ENCODE data around the gene ZSWIM5. TPM values are rescaled to one million over a fixed set of nuclear protein-coding genes. Genes with fewer than 3 reads are reported as not detected.
"Not testable (repeated sequence)": the region's sequence is repeated elsewhere in the genome, so short reads cannot be mapped to it uniquely, and the experiment has no call there.

Gene ZSWIM5
- total RNA-seq, 1 donor from 2014 or later, result 2.7 TPM

DNA sequence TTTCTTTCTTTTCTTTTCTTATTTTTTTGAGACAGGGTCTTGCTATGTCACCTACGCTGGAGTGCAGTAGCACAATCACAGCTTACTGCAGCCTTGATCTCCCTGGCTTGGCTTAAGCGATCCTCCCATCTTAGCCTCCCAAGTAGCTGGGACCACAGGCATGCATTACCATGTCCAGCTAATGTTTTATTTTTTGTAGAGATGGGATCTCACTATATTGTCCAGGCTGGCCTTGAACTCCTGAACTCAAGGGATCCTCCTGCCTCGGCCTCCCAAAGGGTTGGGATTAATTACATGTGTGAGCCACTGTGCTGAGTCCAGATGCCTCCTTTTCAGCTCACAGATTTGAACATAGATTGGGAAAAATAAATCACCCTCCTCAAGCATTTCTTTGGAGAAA, 98.6 kb downstream of the ZSWIM5 start:
- H3K27me3 ChIP-seq, result no peaks in the 10 kb centered on the region
- no peaks in the 10 kb centered on the region for H3K9me3 ChIP-seq
- no peak for DNase-seq (ENCODE audit: extremely low spot score in 2 of 2)
- H3K27ac ChIP-seq, result no peak overlapping the region
- H3K4me3 ChIP-seq, result no peak overlapping the region
- TF ChIP-seq POLR2AphosphoS5 (IDR thresholded peaks at IDR 0.05; ENCODE audit: insufficient read depth in 1 of 2, low read depth in 1 of 2), result no peak
- TF ChIP-seq POLR2A (IDR thresholded peaks at IDR 0.05), result no peak
- TF ChIP-seq, protein P1, sequence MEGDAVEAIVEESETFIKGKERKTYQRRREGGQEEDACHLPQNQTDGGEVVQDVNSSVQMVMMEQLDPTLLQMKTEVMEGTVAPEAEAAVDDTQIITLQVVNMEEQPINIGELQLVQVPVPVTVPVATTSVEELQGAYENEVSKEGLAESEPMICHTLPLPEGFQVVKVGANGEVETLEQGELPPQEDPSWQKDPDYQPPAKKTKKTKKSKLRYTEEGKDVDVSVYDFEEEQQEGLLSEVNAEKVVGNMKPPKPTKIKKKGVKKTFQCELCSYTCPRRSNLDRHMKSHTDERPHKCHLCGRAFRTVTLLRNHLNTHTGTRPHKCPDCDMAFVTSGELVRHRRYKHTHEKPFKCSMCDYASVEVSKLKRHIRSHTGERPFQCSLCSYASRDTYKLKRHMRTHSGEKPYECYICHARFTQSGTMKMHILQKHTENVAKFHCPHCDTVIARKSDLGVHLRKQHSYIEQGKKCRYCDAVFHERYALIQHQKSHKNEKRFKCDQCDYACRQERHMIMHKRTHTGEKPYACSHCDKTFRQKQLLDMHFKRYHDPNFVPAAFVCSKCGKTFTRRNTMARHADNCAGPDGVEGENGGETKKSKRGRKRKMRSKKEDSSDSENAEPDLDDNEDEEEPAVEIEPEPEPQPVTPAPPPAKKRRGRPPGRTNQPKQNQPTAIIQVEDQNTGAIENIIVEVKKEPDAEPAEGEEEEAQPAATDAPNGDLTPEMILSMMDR (IDR thresholded peaks at IDR 0.05), result no peak
- H3K36me3 ChIP-seq, result no peaks in the 10 kb centered on the region
- intact Hi-C loops (cut with DNase I), result no loop called here
- no peaks in the 10 kb centered on the region for H3K4me1 ChIP-seq

DNA sequence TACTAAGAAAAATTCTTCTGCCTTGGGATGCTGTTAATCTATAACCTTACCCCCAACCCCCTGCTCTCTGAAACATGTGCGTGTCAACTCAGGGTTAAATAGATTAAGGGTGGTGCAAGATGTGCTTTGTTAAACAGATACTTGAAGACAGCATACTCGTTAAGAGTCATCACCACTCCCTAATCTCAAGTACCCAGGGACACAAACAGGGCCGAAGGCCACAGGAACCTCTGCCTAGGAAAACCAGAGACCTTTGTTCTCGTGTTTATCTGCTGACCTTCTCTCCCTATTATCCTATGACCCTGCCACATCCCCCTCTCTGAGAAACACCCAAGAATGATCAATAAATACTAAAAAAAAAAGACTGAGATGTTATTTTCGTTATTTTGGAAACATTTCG, 99.5 kb downstream of the ZSWIM5 start:
- H3K9me3 ChIP-seq; H3K27me3 ChIP-seq; H3K4me3 ChIP-seq; H3K27ac ChIP-seq; H3K4me1 ChIP-seq; DNase-seq (ENCODE audit: extremely low spot score in 2 of 2); H3K36me3 ChIP-seq; intact Hi-C loops (cut with DNase I): not testable (repeated sequence)

DNA sequence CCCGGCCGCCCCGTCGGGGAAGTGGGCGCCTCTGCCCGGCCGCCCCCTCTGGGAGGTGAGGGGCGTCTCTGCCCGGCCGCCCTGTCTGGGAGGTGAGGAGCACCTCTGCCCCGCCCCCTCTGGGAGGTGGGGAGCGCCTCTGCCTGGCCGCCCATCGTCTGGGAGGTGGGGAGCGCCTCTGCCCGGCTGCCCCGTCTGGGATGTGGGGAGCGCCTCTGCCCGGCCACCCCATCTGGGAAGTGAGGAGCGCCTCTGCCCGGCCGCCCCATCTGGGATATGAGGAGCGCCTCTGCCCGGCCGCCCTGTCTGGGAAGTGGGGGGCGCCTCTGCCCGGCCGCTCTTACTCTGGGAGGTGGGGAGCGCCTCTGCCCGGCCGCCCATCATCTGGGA, 100.3 kb downstream of the ZSWIM5 start:
- H3K4me3 ChIP-seq; intact Hi-C loops (cut with DNase I); H3K36me3 ChIP-seq: not testable (repeated sequence)

DNA sequence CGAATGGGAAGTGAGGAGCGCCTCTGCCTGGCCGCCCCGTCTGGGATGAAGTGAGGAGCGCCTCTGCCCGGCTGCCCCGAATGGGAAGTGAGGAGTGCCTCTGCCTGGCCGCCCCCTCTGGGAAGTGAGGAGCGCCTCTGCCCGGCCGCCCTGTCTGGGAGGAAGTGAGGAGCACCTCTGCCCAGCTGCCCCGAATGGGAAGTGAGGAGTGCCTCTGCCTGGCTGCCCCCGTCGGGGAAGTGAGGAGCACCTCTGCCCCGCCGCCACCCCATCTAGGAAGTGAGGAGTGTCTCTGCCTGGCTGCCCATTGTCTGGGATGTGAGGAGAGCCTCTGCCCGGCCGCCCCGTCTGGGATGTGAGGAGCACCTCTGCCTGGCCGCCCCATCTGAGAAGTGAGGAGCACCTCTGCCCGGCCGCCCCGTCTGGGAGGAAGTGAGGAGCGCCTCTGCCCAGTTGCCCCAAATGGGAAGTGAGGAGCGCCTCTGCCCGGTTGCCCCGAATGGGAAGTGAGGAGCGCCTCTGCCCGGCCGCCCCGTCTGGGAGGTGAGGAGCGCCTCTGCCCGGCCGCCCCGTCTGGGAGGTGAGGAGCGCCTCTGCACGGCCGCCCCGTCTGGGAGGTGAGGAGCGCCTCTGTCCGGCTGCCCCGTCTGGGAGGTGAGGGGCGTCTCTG, 100.8 kb downstream of the ZSWIM5 start:
- H3K27ac ChIP-seq; H3K27me3 ChIP-seq; H3K4me1 ChIP-seq; DNase-seq (ENCODE audit: extremely low spot score in 2 of 2); intact Hi-C loops (cut with DNase I); H3K9me3 ChIP-seq; H3K4me3 ChIP-seq; H3K36me3 ChIP-seq: not testable (repeated sequence)

More for the DNA sequence above, 100.3 kb downstream of the ZSWIM5 start:
- not testable (repeated sequence) for H3K27ac ChIP-seq; H3K4me1 ChIP-seq; H3K27me3 ChIP-seq; H3K9me3 ChIP-seq; DNase-seq (ENCODE audit: extremely low spot score in 2 of 2)

DNA sequence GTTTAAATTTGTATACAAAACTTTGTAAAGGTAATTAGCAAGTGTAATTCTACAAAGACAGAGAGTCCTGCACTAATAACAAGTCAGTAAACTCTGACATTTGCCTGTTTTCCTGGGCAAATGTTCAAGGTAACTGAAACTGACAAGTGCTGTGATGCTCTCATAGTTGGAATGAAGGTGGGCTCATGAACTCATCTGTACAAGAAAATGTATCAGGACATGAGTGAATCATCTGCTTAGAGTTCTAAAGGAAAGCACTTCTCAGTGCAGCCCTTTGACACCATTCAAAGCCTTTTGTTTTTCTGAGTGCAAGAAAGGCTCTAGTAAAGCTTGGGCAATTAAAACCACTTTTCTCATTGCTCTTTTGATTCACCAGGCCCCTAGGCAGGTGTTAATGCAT, 102.9 kb downstream of the ZSWIM5 start:
- no peaks in the 10 kb centered on the region for H3K4me1 ChIP-seq
- H3K4me3 ChIP-seq, result no peak overlapping the region
- no peak overlapping the region for H3K27ac ChIP-seq
- no peaks in the 10 kb centered on the region for H3K9me3 ChIP-seq
- TF ChIP-seq POLR2AphosphoS5 (IDR thresholded peaks at IDR 0.05; ENCODE audit: insufficient read depth in 1 of 2, low read depth in 1 of 2) (no peak), POLR2A (IDR thresholded peaks at IDR 0.05) (no peak)
- TF ChIP-seq, protein P1 (IDR thresholded peaks at IDR 0.05), result no peak
- no peak for DNase-seq (ENCODE audit: extremely low spot score in 2 of 2)
- no peaks in the 10 kb centered on the region for H3K36me3 ChIP-seq
- H3K27me3 ChIP-seq, result no peaks in the 10 kb centered on the region
- intact Hi-C loops (cut with DNase I), result no loop called here

DNA sequence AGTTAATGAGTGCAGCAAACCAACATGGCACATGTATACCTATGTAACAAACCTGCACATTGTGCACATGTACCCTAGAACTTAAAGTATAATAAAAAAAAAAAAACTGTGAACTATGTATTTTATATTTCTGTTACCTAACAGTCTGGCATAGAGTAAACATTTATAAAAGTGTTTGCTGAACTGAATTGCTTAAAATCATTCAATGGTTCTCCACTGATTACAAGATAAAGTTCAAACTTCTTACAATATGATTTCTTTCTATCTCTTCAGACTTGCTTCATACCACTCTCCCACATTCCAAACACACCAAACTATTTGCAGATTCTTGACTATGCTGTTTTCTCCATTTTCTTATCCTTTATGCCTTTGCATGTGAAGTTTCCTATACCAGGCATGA, 104.5 kb downstream of the ZSWIM5 start:
- no peak for TF ChIP-seq POLR2A (IDR thresholded peaks at IDR 0.05)
- TF ChIP-seq, protein P1 (IDR thresholded peaks at IDR 0.05), result no peak
- no peak for TF ChIP-seq POLR2AphosphoS5 (IDR thresholded peaks at IDR 0.05; ENCODE audit: insufficient read depth in 1 of 2, low read depth in 1 of 2)

DNA sequence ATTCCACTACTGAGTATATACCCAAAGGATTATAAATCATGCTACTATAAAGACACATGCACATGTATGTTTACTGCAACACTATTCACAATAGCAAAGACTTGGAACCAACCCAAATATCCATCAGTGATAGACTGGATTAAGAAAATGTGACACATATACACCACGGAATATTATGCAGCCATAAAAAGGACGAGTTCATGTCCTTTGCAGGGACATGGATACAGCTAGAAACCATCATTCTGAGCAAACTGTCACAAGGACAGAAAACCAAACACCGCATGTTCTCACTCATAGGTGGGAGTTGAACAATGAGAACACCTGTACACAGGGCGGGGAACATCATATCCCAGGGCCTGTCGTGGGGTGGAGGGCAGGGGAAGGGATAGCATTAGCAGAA, 104.9 kb downstream of the ZSWIM5 start:
- H3K4me1 ChIP-seq; H3K36me3 ChIP-seq; intact Hi-C loops (cut with DNase I); H3K27ac ChIP-seq; H3K9me3 ChIP-seq; H3K27me3 ChIP-seq; DNase-seq (ENCODE audit: extremely low spot score in 2 of 2); H3K4me3 ChIP-seq: not testable (repeated sequence)

More for the DNA sequence above, 104.5 kb downstream of the ZSWIM5 start:
- no peaks in the 10 kb centered on the region for H3K36me3 ChIP-seq
- H3K27me3 ChIP-seq, result no peaks in the 10 kb centered on the region
- no peaks in the 10 kb centered on the region for H3K9me3 ChIP-seq
- intact Hi-C loops (cut with DNase I), result no loop called here
- H3K4me1 ChIP-seq, result no peaks in the 10 kb centered on the region
- no peak overlapping the region for H3K4me3 ChIP-seq
- H3K27ac ChIP-seq, result no peak overlapping the region
- no peak for DNase-seq (ENCODE audit: extremely low spot score in 2 of 2)
